ENCODE results near the gene CLDND1. TPM values are rescaled to one million over a fixed set of nuclear protein-coding genes. Genes with fewer than 3 reads are reported as not detected.

The CLDND1 gene
- 110 and 139 TPM in 2 replicates for total RNA-seq

DNA sequence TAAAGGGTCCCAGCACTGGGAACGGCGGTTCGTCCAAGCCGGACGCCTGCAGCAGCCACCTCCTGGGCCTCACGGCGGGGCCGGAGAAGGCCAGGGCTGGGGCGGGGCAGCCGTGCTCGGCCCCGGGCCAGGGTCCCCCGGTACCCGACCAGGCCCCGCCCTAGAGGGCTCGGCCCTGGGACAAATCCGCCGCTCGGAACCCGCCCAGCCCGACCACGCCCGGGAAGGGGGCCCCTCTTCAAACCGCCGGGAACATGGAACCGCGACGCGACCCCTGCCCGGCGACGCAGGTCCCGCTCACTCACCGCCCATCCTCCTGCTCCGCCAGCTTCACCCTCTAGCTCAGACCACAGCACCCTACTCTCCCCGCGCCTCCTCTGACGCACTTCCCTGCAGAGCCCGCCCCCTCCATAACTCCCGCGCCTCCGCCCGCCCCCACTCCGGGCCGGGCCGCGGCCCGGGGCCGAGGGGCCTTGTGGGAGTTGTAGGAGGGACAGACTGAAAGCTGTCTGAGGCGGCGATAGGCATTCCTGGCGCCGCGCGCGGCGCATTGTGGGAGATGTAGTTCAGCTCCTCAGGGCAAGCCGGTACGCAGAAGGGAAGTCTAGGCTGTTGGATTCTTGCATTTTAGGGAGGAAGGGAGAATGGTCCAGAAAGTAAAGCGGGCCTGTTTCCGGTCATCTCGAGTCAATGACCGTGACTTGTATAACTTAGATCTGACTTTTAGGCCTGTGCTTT lies at the start of gene CLDND1:
TSS of gene CLDND1 (minus strand) at position 359 of the 738 bp plus-strand sequence. CDS start 1,478 bp downstream, outside the sequence.

DNA sequence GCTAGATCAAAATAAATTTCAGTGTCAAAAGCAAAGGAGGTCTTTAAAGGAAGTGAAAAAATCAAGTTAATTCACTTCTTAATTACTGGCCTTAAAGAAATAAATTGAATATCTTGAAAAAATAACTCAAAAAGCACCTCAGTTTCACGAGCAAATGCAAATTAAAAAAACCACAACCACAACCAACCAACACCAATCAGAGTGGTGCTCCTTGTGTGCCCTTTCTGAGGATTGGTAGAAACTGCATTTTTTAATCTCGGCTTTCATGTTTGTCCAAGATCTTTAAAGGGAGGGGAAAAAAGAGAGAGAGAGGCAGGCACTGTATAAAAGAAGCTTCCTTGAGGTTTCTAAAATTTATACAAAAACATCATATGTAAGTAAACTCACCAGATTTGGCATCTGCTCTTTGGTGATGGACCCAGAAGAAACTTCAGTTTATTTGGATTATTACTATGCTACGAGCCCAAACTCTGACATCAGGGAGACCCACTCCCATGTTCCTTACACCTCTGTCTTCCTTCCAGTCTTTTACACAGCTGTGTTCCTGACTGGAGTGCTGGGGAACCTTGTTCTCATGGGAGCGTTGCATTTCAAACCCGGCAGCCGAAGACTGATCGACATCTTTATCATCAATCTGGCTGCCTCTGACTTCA lies 9.0 kb upstream of the CLDND1 start, which contains the start of gene GPR15:
TSS of gene GPR15 (plus strand) at position 357 of the 653 bp plus-strand sequence. CDS start at position 413, 56 bp downstream.

DNA sequence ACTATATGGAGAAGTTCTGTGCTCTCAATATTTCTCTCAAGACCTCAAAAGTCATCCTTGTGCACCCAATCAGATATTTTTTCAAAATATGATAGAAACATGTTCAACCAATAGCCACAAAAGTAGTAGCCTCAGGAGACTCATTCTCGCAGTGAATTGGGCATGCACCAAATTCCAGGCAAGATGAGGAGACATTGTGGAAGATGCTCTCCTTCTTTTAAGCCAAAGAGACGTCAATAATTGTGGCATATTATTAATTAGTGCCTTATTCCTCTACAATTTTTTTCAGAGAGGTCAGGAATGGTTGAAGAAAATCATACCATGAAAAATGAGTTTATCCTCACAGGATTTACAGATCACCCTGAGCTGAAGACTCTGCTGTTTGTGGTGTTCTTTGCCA lies 25.3 kb downstream of the CLDND1 start, which contains the start of gene OR5K2:
TSS of gene OR5K2 (plus strand) at position 301 of the 400 bp plus-strand sequence. CDS start at position 301, 0 bp downstream.

Small RNA genes lying within 50 kb of the gene (small RNA-seq; reads per million reads assigned to genes)
- gene RPL38P4, result not detected

Other genes with a start within 250 kb of the CLDND1 start
- gene OR5H2, start 240.4 kb downstream of the CLDND1 start, total RNA-seq, result not detected in 2 replicates
- not detected in 2 replicates for gene OR5K4, start 169.0 kb downstream of the CLDND1 start, total RNA-seq
- gene OR5K3, start 132.2 kb downstream of the CLDND1 start, total RNA-seq, result not detected in 2 replicates
- not detected in 2 replicates for gene OR5K1, start 59.7 kb downstream of the CLDND1 start, total RNA-seq
- gene OR5K2, start 25.2 kb downstream of the CLDND1 start, total RNA-seq, result not detected in 2 replicates
- gene GPR15, start 9.1 kb upstream of the CLDND1 start, total RNA-seq, result not detected in 2 replicates
- gene CPOX, start 70.7 kb upstream of the CLDND1 start, total RNA-seq, result 26.7 and 28.3 TPM in 2 replicates
- gene ST3GAL6, start 240.4 kb upstream of the CLDND1 start, total RNA-seq, result 21.5 and 36.7 TPM in 2 replicates

Data from thoracic aorta endothelial cell (primary cell).